HUDEP-2 (cell line): ENCODE data around the gene ARHGEF9.
A peak's percentile ranks its signal among the peaks of the same experiment; 100 is the strongest.
"Not testable (repeated sequence)": the region's sequence is repeated elsewhere in the genome, so short reads cannot be mapped to it uniquely, and the experiment has no call there.

ENCODE experiments used
- DNase-seq, 76 experiments: peaks; one replicate each; lab custom pipeline; 2025; ENCODE audit not compliant: unreplicated experiment in 76 of 76; lab: John Stamatoyannopoulos, UW

The ARHGEF9 gene

DNA sequence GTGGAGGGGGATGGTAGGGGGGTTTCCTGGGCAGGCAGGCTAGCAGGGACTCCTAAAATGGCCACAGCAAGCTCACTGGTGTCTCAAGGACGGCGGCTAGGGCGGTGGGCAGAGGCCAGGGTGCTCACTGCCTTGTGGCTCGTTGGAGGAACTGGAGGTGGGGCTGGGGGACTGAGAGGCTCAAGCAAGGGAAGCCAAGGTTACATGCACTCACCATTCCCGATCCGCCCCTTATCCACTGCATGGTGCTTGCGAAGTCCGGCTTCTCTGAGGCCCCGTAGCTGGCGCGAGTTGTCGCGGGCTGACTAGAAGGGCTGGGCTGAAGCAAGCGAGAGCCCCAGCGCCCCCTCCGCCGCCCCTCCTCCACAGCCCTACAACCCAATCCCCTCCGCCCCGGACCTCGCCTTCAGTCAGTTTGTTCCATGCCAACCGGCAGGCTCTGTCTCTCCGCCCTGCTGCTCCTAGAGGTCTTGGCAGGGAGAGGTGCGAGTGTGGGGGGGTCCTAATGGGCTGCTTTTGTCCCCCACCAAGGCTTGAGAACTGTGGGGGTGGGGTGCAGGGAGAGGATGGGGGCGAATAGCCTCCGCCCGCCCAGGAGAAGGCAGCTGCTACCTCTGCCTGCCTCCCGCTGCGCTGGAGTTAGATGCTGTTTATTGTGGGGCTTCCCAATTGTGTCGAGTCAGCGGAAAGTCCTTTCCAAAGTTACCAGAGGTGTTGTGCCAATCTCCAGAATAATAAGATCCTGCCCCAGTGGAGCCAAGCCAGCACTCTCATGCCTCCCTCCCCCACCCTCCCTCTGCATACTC is at the start of gene ARHGEF9:
ARHGEF9 (minus strand) TSS at position 313 of the 806 bp plus-strand sequence; CDS start at position 244, 69 bp downstream.
- DNase-seq, result no peak

DNA sequence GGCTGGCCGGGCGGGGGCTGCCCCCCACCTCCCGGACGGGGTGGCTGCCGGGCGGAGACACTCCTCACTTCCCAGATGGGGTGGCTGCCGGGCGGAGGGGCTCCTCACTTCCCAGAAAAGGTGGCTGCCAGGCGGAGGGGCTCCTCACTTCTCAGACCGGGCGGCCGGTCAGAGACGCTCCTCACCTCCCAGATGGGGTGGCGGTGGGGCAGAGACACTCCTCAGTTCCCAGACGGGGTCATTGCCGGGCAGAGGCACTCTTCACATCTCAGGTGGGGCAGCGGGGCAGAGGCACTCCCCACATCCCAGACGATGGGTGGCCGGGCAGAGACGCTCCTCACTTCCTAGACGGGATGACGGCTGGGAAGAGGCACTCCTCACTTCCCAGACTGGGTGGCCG is 40.4 kb upstream of the ARHGEF9 start:
- DNase-seq, result not testable (repeated sequence)

DNA sequence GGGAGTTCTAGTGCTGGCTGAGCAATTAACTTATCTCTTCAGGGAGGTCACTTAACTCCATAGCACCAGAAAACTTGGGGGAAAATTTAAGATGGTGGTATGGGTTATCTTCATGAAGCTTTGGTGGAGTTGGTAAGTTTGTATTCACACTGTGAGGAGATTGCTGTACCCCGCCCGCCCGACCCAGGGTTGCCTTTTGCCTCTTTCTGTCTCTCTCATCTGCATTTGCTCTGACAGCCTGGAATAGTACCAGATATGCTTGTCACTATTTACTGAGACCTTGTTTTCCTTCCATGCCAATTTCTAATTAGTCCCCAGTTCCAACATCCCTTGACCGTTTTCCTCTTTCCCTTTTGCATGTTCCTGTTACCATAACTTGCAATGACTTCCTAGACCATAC is 33.1 kb upstream of the ARHGEF9 start:
- no peak for DNase-seq

DNA sequence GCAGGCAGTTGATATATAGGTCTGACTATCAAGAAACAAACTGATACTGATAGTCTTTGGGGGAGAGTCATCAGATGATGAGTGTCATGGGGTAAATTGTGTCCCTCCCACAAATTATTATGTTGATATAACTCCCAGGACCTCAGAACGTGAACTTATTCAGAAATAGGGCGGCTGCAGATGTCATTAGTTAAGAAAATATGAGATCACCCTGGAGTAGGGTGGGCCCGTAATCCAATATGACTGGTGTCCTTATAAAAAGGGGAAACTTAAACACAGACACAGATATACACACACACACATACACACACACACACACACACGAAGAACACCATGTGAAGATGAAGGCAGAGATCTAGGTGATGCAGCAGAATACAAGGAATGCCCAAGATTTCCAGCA is 32.7 kb upstream of the ARHGEF9 start:
- no peak for DNase-seq

DNA sequence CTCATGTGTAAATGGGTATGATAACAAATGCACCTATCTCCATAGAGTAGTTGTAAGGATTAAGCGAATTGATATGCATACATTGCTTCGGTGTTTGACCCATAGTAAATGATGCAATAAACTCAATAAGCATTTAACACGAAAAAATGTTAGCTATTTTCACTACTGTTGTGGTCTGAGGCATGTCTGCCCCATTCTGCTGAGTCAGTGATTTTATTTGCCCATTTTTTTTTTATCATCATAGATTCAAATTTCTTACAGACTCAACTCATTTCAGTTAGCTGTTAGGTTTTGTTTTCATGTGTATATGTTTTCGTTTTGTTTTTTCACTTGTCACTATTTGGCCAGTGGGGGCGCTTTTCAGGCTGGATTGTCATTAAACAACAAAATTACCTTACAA is 27.8 kb upstream of the ARHGEF9 start:
- DNase-seq, result no peak

DNA sequence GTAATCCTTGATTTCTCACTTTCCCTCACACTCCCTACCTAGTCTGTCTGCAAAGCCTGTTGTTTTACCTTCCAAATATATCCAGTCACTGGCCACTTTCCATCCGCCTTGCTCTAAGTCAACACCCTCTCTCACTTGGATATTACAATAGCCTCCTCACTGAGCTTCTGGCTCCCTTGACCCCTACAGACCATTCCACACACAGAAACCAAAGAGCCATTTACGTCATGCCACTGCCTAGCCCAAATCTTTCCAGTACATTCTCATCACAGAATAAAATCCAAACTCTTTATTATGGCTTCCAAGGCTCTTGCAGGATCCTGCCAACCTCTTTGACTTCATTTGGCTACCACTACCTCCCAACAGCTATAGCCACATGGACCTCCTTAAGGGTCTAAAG is 25.7 kb upstream of the ARHGEF9 start:
- DNase-seq, result no peak

DNA sequence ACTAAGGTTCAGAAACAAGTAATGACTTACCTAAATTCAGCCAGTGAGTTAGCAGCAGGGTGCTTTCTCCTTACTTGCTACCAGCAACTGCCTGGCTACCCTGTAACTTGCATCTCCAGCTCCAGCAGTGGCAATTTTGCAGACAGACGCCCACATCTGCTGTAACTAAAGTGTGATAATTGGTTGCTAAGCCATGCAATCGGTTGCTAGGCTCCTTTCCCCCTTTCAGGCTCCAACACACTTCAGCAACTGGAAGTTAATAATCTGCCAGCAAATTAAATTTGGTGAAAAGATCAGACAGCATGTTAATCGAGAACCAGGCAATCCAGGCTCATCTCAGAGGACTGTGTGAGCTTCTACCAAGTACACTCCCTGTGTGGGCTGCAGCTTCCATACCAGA is 24.2 kb upstream of the ARHGEF9 start:
- no peak for DNase-seq

DNA sequence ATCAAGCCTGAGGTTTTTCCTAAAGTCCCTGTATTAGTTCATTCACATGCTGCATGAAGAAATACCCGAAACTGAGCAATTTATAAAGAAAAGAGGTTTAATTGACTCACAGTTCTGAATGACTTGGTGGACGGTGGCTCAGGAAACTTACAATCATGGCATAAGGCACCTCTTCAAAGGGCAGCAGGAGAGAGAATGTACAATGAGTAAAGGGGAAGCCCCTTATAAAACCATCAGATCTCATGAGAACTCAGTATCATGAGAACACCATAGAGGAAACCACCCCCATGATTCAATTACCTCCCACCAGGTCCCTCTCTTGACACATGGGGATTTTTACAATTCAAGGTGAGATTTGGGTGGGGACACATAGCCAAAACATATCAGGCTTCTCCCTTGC is 10.4 kb upstream of the ARHGEF9 start:
- not testable (repeated sequence) for DNase-seq

DNA sequence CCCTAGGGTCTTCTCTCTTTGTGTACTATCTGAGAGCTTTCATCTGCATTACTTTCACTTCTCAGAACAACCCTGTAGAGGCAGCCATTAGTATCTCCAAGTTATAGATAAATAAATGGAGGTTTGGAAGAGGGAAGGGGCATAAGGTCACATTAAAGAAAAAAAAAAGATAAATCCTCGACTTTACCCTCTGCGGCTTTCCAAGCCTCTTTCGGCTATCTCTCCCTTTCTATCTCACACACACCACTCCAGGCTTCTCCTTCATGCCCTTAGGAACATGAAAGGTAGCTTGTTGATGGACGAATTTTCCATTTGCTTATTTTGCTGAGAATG is 660 bp upstream of the ARHGEF9 start:
- DNase-seq, result no peak

DNA sequence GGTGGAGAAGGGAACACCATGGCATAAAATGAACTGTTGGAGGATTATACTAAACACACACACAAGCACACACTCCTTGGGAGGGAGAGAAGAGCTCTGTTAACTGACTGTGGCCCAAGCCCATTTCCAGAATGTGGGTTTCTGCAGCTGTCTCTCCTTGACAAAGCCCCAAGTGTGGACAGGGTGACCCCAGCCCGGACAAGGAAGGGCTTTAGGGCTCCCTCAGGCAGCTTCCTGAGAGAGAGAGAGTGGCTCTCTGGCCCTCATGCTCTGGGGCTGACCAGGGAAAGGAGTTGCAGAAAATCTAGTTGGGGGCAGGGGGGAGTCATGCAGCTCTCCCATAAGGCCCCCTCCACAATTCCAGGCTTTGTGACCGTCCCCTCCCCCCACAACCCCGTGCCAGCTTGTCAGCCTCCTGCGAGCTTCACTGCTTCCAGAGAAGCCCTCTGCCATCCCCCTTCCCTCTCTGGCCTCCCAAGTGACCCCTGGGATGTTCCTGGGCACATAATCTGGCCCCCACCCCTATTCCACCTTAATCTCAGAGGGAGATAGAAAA is 590 bp downstream of the ARHGEF9 start:
- no peak for DNase-seq

DNA sequence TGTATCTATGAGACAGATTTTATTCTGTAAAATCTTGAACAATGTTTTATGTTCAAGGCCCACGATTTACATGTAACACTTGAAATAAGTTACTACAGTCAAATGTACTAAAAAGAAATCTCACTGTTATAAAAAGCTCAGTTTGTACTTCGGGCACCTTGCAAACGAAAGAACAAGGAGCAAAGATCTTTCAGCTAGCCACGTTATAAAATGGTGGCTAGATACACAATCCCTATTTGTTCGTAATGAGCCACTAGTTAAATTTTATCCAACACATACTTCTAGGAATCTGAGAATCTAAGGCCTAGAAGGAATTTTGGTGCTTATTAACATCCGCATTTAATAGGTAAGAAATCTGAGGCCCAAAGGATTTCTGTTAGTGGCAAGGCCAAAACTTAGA is 2.5 kb downstream of the ARHGEF9 start:
- no peak for DNase-seq

DNA sequence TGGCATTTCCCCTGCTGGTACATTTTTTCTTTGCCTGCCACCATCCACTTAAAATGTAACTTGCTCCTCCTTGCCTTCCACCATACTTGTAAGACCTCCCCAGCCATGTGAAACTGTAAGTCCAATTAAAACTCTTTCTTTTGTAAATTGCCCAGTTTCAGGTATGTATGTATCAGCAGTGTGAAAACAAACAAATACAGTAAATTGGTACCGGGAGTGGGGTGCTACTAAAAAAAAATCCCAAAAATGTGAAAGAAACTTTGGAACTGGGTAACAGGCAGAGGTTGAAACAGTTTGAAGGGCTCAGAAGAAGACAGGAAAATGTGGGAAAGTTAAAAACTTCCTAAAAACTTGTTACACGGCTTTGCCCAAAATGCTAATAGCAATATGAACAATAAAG is 16.3 kb downstream of the ARHGEF9 start:
- no peak for DNase-seq

DNA sequence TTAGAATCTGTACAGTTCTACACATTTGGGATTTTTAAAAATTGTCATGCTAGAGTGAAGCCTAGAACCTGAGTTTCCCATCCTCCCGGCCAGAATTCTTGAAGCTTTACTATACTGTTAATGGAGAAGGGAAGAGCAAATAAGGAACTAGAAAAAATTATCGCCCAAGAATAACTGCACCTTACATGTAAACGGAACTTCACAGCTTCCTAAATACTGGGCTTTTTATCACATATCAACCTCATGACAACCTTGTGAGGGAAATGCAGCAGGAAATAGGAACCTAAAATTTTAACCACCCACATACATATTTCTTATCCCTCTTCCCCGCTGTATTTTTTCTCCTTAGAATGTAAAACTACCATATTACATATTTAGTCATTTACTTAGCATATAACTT is 19.3 kb downstream of the ARHGEF9 start:
- DNase-seq, result no peak

DNA sequence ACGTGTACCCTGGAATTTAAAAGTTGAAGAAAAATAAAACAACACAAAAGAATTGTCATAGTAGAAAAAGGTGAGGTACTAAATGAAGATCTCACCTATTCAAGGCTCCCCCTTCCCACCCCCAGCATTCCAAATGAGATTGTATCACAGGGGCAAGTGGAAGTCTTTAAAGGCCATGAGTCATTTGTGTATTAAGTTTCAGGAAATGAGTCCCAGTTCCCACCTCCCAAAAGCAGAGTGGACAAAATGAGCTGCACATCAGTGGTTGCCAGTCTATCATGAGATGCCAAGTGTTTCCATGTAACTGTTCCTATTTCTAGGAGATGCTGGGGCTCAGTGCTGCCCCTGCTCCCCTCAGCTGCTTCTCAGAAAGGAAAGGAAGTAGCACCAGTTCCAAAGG is 20.1 kb downstream of the ARHGEF9 start:
- no peak for DNase-seq

DNA sequence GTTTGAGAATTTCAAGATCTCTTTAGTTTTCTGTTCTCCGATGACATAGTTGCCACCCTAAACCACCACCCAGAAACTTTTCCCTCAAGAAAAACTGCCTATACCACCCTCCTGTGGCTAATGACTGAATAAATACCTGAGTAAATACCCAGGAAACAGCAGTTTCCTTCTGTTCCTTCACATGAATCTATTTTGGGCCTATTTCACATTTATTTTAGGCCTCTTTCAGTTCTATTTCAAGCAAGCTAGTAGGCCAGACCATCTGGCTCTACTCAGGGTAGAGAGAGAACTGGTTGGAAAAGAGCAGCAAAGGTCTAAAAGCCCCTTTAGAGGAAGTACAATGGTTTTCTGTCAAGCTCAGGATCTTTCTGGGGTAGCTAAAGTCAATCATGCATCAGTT is 23.4 kb downstream of the ARHGEF9 start:
- DNase-seq, result peak in 3 of 76 experiments; percentile 0

DNA sequence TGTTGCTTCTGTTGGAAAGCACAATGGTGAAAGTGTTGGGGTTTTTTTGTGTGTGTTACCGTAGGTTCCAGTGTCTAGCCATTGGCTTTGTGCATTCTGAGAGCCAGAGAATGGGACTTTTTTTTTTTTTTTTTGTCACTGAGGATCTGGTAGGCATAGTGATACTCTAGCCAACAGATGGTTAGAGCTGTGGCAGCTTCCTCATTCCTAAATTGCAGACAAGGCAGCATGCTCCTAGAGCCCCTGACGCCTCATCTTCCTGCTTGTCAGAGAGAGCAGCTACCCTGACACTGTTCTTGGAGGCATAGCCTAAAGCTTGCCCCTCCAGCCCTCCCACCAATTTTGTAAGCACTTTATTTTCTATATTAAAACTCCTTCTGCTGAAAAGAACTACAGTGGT is 27.0 kb downstream of the ARHGEF9 start:
- DNase-seq, result no peak

DNA sequence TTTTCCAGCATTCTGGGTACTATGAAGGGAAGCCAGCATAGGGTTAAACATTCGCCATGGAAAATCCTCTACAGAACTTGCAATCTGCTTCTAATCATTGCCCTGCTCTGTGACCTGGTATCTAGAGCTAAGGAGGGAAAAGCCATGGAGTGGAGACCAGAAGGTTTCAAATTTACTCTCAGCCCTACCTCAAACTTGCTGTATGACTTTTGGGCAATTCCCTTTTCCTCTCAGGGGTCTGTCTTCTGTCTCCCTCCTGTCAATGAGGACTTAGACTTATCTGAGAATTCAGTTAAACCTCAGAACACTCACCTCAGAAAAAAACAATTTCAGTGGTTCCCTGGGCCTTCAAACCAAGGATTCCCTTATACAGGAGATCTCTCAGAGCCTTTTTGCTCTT is 29.1 kb downstream of the ARHGEF9 start:
- DNase-seq, result no peak

DNA sequence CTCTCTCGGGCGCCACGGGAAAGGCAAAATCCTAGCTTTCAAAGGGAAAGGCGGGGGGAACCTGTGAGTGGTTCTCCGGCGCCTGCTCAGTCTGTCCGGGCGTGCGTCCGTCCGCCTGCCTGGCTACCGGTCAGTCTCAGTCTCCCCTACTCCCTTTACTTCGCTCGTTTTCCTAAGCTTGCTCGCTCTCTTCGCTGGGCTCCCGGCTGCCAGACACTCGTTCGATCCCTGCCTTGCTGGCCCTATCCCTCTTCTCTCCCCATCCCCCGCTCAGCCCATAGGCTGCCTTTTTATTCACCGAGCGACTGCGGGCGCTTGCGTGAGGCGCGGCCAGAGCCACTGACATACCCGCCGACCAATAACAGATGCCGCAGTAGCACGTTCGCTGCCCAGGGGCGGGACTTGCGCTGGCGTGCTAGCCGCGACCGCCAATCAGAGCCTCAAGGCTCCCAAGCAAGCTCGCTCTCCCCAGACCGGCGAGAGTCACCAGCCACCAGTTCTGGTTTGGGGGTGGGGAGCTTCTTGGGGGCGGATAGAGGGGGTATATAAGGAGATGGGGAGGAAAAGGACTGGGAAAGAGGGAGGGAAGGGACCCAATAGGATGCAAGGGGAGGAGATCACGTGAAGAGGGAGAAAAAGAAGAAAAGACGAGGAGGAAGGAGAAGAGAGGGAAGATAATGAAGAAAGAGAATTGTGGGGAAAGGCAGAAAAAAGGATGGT is 30.0 kb downstream of the ARHGEF9 start:
- peak; percentile 1 to 88 (median 76) for DNase-seq

DNA sequence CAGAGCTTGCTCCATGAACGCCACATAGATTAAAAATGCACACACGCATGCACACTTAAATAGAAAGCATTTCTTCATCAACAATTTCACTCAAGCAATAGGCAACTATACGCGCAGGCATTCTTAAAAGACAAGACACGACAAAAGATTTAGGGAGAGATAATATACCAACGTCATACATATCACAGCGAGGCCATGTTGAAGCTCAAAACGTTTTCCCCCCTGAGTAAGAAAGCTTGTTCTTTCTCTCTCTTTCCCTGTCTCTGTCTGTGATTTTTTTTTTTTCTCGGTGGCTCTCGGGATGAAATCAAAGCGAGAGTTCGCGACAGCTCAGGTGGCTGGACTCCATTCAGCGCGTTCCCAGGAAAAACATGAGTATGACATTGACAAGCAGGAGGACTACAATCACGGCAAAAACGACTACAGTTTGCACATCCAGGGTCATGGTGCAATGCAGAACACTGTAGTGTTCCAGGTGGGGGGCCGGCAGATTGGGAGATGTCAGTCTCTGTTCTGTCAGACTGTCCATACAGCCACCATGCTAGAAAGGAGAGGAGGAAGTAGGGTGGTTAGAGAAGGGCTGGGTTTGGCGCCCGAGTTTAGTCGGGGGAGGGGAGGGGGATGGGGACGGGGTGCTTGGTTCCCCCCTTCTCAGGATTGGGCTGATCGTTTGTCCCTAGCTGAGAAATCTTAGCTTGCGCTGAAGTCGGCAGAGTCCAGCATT is 30.7 kb downstream of the ARHGEF9 start:
- DNase-seq, result peak in 9 of 76 experiments; percentile 0 to 21 (median 8)

DNA sequence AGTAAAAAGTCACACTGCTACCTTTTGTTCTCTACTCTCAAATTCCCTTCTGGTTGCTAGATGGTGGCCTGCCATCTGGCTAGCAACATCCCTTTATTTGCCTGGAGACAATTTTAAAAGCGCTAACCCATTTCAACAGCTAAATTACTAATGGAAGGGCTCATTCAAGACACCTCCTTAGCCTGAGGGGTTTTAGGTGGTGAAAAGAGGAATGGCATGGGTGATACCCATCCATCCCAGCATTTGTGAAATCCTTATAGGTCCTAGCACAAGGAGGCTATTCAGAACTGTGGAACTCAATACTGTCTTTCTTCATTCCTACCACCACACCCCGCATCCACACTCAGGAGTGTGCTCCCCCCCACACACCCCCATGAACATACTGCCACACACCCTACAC is 33.5 kb downstream of the ARHGEF9 start:
- DNase-seq, result no peak

DNA sequence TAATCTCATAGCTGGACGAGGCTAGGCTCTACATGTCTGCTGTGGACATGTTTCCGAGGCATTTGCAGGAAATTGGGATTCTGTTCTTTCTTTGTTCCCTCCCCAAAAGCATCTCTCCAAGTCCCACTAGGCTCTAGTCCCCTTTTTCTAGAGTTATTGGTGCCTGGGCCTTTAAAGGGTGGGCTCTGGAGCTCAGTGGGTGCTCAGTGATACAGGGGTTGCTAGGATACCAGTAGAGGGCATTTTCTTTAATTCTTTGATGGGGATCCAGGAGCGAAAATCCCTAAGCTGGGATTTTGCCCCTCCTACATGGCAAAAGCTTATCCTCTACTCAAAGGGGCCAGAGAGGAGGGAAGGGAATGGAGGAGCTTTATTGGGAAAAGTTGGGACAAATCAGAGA is 34.2 kb downstream of the ARHGEF9 start:
- no peak for DNase-seq
